HG02973 (cell line): ENCODE measurements around the gene KIF18B.

Experiments
- ATAC-seq: cut with Tn5 transposase; IDR thresholded peaks from one replicate; pipeline ENCODE4 v1.9.1; 2021; ENCODE audit warnings: moderate library complexity; ENCODE audit not compliant: unreplicated experiment

Gene KIF18B

GRCh38 chr17:44941712-44942331 is 5.8 kb downstream of the KIF18B start:
- ATAC-seq = no peak

- no peak for ATAC-seq
Measured at GRCh38 chr17:44940768-44941167, 6.8 kb downstream of the KIF18B start.

- no peak for ATAC-seq
Measured at GRCh38 chr17:44940317-44940716, 7.3 kb downstream of the KIF18B start.

DNA sequence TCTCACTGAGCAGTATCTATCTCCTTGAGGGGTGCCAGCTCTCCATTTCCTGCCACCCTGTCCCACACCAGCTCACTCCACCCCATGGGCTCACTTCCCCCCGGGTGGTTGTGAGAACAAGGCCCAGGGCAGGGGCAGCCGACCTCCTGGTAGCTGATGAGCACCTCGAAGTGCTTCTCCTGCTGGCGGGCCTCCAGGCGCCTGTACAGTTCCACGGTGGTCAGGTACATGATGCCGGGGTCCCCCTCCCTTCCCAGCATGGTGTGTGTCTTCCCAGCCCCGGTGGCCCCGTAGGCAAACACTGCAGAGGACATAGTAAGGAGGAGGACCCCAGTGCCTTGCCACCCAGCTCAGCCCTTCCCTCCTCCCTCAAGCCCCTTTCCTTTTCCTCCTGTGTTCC is 12.5 kb downstream of the KIF18B start:
- no peak for ATAC-seq

- ATAC-seq = no peak
Measured at GRCh38 chr17:44934745-44935105, 12.8 kb downstream of the KIF18B start.

DNA sequence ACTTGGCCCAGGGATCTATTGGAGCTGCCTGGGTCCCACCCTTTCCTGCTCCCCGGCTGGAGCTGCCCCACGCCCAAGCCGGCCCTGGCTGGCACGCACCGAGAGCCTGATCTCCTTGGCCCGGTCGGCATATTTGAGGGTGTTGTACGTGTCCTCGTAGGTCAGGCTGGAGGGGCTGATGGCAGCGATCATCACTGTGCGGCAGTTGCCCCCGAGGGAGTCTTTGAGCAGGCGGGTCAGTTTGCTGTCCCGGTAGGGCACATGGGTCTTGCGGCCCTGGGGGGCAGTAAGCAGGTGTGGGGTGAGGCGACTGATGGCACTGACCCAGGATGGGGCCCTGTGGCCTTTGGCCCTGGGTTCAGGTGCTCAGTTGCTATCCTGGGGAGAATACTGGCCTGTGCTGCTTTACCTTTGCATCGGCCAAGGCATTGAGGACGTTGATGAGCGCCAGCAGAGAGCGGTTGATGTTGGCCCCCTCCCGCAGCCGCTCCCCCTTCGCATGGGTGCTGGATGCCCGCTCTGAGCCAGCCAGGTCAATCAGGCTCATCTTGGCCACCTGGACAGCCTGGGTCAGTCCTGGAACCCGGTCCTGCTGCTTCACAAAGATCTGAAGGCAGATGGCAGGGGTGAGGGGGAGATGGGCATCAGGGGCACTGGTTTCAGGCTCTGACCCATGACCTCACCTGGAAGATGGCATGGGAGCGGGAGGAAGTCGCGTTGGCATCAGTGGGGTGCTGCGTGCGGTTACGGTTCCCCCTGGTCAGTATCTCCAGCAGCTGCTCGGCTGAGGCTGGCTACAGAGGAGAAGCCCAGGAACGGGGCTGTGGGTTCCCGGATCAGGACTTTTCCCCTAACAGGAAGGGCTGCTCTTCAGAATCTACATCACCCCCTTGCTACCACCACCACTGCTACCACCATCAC is 13.5 kb downstream of the KIF18B start:
- ATAC-seq = no peak

DNA sequence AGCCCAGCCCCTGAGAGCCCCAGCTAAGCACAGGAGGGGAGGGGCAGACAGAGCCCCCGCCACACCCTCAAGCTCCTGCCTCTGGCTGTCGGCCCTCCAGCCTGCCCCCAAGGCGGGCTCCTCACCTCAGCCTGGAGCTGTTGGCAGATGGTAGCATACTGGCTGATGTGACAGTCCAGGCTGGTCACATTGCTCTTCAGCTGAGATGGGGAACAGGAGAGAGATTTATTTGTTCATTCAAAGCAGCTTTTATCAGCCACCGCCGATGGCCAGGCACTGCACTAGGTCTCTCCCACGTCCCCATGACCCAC is 14.8 kb downstream of the KIF18B start:
- ATAC-seq = no peak

DNA sequence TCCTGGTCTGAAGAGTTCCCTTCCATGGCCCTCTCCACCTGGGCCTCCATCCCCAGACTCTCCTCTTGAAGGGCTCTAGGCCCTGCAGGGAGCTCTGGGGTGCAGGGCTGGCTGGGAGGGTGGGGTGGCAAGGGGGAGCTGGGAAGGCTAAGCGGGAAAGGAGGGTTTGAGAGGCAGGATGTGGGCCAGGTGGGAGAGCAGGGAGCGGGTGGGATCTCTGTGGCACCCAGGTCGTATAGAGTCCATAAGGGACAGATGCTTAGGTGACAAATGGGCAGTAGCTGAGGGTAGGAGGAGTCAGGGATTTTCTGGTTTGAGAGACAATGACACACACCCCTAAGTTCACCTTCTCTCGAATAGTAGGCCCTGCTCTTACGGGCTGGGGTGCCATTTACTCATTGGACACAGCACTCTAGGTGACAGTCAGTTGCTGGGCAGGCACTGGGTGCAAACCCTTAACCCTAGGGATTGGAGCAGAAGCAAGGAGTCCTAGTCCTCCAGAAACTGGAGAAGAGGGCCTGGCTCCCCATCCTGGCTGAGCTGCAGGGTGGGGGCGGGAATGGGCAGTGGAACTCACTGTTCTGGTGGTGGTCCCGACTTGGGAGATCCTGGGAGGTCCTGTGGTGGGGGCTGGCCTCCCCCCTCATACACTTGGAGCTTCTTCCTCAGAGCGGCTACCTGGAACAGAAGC is 15.3 kb downstream of the KIF18B start:
- no peak for ATAC-seq

GRCh38 chr17:44931376-44931775 is 16.2 kb downstream of the KIF18B start:
- no peak for ATAC-seq

GRCh38 chr17:44930667-44931066 is 16.9 kb downstream of the KIF18B start:
- ATAC-seq = no peak

DNA sequence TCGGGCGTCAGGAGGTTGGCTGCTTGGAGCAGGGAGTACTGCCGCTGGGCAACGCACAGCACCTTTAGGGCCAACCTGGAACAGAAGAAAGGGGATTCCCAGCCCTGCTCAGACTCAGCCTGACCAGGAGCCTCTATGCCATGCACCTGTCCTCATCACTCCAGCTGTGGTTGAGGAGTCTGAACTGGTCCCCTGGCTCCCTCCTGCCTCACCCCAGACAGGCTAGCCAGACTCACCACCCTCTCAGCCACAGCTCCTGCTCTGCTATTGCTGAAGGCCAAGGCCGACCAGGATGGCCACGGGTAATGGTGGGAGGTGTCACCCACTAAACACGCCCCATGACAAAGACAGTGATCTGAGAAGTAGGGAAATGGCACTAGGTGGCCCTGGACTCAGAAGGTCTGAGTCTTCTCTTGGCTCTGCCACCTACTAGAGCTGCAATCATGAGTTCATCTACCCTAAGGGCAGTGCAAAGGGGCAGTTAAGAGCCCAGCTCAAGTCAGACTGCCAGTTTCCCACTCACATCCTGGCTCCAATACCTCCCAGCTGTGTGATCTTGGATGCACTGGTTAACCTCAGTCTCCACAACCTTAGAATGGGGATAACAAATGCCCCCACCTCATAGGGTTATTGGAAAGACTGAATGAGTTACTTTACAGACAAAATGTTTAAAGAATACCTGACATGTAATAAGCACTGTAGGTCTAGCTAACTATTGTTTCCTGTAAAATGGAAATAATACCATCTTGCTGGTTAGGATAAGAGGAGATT is 18.4 kb downstream of the KIF18B start:
- ATAC-seq = no peak

GRCh38 chr17:44928136-44928535 is 19.4 kb downstream of the KIF18B start:
- ATAC-seq = no peak

DNA sequence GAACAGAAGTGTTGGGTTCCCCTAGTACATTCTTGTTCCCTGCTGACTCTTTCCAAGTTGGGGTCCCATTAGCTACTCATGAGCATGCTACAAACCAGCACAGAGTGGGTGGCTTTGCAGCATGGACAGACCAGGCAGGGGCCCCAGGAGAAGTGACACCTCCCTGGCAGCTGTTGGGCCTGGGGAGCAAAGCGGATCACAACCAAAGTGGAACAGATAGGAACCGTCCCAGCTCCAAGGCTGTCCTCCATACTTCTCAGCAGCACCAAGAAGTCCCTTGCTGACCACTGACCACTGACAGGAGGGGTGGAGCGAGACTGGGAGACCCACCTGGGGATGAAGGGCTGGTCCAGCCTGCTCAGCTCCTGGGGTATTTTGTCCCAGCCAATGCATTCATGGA is 19.9 kb downstream of the KIF18B start:
- no peak for ATAC-seq

- no peak for ATAC-seq
Measured at GRCh38 chr17:44926821-44927525, 20.6 kb downstream of the KIF18B start.

DNA sequence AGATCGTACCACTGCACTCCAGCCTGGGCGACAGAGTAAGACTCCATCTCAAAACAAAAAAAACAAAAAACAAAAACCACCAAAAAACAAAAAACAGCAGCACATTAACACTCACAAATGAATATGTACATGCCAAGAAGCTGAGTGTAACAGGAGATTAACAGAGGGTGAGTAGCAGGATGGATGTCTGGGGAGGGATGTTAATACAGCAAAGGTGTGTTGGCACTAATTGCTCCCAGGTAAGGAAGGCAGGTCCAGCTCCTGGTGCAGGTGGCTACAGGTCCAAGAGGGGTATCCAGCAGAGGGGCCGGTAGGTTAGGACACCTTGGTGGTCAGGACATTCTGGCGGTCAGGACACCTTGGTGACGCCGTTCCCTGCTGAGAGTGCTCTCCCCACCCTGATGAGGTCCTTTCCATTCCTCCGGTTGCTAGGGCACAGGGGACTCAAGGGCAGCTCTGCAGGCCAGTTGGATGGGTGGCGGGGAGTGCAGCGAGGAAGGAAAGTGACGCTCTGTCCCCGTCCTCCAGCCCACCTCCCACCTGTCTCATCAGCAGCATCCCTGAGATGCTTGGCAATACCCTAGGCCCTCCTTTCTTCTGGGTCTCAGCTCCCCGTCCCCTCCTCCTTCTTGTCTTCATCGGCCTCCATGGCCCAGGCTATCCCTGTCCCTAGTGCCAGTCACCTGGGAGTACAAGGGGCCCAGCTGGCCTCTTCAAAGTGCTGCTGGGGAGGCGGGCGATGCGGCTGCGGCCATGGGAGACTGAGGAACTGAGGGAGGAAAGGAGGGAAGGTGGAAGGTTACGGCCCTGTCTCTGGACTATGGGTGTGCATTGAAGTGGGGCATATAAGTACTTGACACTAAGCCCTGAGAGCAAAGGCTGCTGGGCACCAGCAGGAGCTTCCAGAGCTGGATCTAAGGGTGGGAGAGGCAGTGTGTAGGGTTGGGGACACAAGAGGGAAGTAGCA is 21.6 kb downstream of the KIF18B start:
- ATAC-seq = no peak

- no peak for ATAC-seq
Measured at GRCh38 chr17:44924107-44924544, 23.4 kb downstream of the KIF18B start.

GRCh38 chr17:44922746-44923470 is 24.7 kb downstream of the KIF18B start:
- no peak for ATAC-seq

- no peak for ATAC-seq
Measured at GRCh38 chr17:44922136-44922535, 25.4 kb downstream of the KIF18B start.
